Urothelium cell line (cell line): ENCODE data around the gene CGGBP1.
"Not testable (repeated sequence)": the region's sequence is repeated elsewhere in the genome, so short reads cannot be mapped to it uniquely, and the experiment has no call there.

Experiments
- DNase-seq: peaks from one replicate; pipeline ENCODE4 v3.0.0; 2011; ENCODE audit warnings: low spot score, mixed read lengths
- FAIRE-seq: peaks from 2 replicates; lab custom pipeline; 2011; peaks lifted over from hg19 to GRCh38; lab: Jason Lieb, UNC

CGGBP1 gene

DNA sequence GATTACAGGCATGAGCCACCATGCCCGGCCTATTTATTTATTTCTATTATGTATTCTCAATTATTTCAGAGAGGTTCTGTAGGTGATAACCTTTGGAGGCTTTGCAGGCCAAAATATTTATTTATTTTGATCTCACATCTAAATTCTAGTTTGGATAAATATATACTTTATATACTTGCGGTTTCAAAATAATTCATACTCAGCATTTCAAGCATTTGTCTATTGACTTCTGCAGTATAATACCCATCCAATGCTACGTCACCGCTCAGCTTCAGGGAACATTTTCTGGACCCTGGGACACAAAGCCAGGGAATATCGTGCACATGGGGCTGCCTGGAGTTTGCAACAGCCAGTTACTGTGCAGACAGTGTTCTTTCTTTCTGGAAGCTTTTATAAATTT is 22.6 kb downstream of the CGGBP1 start:
- DNase-seq (no peak), FAIRE-seq (no peak)

DNA sequence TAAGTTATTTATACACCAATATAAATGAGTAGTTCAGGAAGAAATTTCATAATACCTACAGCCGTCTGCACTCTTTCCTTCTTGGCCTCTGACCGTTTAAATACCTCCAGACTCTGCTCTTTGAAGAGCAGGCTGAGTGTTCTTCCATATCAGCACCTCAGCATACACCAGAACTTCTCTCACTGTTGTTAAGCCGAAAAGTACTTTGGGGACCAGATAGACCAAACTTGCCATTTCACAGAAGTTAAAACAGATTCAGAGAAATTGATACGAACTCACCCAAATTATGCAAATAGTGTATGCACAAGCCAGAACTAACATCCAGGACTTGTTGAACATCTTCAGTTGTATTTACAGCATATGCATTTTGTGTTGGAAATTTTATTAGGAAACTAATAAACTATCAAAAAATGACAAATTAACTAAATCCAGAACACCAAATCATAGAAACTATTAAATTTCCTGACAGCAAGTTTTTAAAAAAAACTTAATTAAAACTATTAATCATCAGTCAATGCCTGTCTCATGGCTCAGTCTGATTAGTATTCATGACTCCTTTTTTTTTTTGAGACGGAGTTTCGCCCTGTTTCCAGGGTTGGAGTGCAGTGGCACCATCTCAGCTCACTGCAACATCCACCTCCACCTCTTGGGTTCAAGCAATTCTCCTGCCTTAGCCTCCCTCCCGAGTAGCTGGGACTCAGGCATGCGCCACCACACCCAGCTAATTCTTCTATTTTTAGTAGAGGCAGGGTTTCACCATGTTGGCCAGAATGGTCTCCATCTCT is 24.1 kb downstream of the CGGBP1 start:
- FAIRE-seq, result no peak
- DNase-seq, result no peak

DNA sequence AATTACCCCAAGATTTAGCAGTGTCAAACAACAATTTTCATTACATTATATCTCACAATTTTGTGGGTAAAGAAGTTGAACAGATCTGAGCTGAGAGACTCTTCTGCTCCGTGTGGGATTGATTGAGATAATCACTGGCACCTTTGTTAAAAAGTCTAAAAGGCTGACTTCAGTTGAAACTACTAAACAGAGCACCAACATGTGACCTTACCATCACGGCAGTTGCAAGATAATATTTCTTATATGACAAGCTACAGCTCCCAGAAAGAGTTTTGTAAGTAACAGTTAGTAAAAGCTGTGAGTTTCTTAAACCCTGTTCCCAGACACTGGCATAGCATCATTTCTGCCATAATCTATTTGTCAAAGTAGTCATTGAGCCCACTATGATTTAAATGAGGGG is 25.0 kb downstream of the CGGBP1 start:
- FAIRE-seq (no peak), DNase-seq (no peak)

DNA sequence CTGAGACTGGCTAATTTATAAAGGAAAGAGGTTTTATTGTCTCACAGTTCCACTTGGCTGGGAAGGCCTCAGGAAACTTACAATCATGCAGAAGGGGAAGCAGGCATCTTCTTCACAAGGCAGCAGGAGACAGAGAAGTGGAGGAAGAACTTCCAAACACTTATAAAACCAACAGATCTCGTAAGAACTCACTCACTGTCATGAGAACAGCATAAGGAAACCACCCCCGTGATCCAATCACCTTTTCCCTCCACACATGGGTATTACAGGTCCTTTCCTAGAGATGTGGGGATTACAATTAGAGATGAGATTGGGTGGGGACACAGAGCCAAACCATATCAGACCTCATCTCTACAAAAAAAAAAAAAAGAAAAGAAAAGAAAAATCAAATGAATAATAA is 25.7 kb downstream of the CGGBP1 start:
- no peak for DNase-seq
- no peak for FAIRE-seq

DNA sequence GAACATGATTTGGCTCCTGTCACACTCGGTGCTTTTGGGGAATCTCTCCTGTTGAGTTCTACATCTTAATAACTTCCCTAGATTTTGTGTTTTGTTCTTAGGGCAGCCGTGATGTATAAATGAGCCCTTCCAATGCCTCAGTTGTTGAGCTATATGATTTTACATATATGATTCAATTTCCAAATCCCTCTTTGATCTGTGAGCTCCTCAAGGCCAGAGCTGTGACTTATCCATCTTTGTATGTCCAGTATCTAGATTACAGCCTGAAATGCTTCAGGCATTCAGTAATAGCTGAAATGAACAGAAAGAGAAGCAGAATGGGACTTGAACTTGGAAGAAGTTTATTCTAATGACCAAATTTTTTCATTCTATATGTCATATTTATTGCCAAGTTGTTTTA is 26.6 kb downstream of the CGGBP1 start:
- no peak for DNase-seq
- no peak for FAIRE-seq

DNA sequence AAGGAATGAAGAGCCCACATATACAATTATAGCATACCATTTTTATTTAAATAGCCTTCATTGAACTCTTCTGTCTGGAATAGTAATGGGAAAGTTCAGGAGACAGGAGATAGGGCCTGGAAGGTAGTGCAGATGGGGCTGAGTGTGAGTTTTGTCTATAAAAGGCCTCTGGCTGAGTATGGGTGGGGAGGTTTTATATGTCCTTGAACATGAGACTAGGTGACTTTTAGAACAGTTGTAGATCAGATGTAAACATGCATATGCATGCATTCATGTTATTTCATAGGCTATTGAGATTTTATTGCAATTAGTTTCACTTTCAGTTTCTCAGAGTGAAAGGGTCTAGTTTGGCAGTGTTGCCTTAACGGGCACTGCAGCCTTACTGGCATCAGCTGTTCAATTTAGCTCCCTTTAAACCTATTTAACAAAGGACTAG is 27.1 kb downstream of the CGGBP1 start:
- FAIRE-seq (no peak), DNase-seq (peak; percentile 54)

DNA sequence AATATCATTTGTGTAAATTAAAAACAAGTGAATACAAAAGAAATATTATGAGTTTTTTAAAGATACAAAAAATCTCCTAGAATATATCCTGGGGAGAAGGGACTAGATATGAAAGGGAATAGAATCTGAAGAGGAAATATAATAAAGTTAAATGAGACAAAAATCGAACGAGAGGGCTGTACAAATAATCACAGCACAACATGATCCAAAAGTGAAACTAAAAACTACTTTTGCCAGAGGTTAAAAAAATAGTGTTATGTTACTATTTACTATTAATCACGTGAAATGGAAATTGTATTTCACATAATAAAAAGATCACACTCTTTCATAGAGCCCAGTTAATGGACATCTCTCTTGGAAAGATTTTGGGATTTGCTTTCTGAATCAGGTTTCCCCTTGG is 28.6 kb downstream of the CGGBP1 start:
- FAIRE-seq, result no peak
- no peak for DNase-seq

DNA sequence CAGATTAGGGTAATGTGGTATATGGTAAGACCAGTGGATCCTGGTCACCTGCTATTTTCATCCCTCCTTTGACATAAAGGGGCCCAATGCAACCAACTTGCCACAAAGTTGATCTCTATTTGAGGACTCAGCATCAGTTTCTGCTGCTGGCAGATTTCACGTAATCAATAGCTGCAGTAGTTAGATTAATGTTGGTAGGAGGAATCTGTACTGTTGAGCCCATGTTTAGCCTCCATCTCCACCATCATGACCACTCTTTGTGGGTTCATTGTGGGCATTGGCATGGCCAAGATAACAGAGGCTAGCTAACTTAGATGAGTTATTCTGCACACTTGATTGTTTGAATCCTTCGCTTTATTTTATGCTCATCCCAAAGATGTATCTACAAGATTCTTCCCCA is 29.9 kb downstream of the CGGBP1 start:
- FAIRE-seq, result no peak
- DNase-seq, result no peak

DNA sequence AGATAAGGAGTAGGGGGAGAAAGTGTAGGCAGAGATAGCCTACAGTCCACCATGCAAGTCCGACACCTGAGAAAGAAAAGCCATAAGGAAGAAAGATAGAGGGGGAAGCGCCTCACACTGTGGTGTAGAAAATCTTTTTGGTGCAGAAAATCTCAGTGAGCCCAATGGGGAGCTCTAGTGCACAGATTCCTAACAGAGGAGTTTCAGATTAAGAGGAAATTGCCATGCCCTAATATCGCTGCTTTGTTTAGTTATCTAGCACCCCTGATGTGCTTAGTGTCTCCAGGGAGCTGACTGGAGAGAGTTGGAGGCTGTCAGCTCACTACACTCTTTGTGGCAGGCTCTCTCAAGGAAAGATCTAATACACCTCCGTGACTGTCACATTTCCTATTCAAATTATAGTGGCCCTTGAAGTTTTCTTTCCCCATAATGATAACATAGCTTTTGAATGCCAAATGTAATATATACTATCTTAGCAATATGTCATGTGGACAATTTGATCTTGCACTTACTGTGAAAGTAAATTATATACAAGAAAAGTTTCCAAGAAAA is 33.7 kb downstream of the CGGBP1 start:
- FAIRE-seq, result no peak
- DNase-seq, result no peak

DNA sequence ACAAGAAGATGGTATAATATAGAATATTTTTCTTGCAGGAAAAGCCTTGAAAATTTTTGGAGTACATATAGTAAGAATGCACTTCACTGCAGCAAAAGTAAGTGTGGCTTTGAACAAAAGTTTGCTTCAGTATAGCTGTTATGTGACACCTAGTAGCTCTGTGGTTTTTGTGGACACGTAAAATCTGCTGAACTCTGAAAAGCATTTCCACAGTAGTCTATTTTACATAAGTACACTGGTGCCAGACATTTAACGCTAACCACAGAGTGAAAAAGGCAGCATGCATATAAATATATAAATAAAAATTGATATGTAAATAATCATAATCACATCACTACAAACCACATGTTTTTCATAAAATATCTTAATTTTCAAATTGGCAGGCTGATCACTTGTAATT is 39.8 kb downstream of the CGGBP1 start:
- FAIRE-seq (no peak), DNase-seq (no peak)

DNA sequence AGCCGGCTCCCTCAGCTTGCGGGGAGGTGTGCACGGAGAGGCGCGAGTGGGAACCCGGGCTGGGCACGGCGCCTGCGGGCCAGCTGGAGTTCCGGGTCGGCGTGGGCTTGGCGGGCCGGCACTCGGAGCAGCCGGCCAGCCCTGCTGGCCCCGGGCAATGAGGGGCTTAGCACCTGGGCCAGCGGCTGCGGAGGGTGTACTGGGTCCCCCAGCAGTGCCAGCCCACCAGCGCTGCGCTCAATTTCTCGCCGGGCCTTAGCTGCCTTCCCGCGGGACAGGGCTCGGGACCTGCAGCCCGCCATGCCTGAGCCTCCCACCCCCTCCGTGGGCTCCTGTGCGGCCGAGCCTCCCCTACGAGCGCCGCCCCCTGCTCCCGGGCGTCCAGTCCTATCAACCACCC is 43.1 kb downstream of the CGGBP1 start:
- not testable (repeated sequence) for FAIRE-seq, DNase-seq

DNA sequence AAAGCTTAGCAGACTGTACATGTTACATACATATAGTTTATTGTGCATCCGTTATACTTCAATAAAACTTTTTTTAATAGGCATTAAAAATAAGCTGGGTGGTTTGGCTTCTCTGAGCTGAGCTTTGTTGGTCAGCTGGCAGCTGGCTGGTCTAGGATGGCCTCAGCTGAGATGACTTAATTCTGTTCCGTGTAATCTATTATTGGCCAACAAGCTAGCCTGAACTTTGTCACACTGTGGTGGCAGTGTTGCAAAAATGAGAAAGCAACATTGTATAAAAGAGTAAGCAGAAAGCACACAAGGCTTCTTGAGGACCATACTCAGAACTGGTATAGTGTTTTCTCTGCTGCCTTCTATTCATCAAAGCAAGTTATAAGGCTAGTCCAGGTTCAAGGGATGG is 45.2 kb downstream of the CGGBP1 start:
- FAIRE-seq (no peak), DNase-seq (no peak)

DNA sequence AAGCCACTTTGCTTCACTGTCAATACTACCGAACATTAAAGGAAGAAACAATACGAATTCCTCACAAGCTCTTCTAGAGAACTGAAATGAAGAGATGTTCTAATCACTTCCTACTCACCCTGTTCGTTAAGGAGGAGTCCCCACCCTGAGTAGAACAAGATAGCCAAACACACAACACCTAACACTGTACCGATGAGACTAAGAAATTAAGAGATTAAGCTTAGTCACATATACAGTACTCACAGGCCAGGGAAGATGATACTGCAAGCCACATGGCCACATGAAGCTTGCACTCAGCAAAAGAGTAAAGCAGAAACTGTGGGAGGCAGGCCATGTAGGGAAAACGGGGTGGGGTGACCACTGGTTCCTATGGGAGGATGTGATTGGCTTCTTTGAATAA is 48.0 kb downstream of the CGGBP1 start:
- FAIRE-seq (no peak), DNase-seq (no peak)

DNA sequence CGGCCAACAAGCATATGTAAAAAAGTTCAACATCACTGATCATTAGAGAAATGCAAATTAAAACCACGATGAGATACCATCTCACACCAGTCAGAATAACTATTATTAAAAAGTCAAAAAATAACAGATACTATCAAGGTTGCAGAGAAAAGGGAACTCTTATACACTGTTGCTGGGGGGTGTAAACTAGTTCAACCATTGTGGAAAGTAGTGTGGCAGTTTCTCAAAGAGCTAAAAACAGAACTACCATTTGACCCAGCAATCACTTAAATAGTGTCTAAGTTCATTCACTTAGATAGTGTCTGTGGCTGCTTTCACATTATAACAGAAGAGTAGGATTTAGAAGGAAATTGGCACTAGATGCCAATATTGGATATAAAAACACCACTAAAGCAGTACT is 49.7 kb downstream of the CGGBP1 start:
- no peak for FAIRE-seq

DNA sequence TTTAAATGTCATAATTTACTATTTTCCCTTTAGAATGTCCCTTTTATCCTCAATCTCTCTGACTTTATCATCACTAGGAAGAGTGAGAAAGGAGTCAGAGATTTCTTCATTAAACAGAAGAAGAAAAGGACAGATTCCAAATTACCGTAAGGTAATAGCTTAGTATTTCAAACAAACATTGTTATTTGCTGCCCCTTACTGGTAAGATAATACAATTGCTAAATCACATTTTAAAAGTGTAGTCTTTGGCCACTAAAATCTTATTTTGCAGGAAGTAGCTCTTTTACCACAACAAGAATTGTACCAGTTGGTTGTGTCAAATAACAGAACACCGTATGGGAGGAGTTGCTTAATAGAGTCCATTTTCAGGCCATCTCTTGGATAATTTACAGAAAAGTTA is 53.7 kb downstream of the CGGBP1 start:
- DNase-seq (peak; percentile 14), FAIRE-seq (no peak)

More for the DNA sequence above, 49.7 kb downstream of the CGGBP1 start:
- no peak for DNase-seq

DNA sequence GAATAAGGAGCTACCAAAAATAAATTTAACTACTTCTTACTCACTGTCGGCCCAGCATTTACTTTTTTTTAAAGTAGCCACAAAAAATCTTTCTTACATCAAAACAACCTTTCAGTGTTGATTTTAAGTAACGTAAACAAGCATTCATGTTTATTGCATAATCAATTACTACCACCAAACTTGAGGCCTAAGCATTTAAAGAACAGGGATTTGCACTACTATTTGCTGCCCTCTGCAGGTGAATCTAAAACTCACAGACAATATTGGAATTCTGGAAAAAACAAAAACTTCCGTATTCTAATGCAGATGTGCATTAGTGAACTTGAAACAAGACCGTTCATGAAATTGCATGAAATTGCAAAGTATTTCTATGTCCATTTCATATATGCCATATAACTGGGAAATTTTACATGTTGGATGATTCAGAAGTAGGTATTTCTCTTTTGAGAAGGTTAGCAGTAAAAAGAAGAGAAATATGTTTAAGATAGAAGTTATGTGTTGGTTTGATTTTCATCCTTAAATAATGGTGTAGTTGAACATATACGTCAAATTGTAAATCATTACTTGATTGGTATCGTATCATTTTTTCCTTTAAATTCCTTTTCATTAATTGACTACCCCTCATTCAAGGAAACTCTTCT is 55.6 kb downstream of the CGGBP1 start:
- peak; percentile 29 for DNase-seq

DNA sequence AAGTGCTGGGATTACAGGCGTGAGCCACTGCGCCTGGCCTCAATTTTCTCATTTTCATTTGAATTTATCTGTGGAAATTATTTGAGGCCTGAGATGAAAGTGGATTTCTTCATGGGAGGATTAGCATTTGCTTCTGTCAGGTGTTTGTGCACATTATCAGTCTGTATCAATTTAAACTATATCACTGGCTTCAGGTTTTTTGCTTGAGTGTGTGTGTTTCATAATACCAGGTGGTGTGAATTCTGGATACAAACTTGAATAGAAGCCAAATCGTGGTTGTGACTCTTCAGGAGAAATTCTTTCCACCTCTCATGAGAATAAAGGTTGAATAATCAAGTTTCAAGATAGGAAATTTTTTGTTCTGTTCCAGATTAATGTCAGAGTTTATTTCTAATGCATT is 56.4 kb downstream of the CGGBP1 start:
- no peak for DNase-seq
- no peak for FAIRE-seq

More for the DNA sequence above, 55.6 kb downstream of the CGGBP1 start:
- FAIRE-seq, result peak; percentile 79
